CD8-positive, alpha-beta memory T cell (primary cell): ENCODE results near the gene PDZD2. TPM values are rescaled to one million over a fixed set of nuclear protein-coding genes. Genes with fewer than 3 reads are reported as not detected.
A peak's percentile ranks its signal among the peaks of the same experiment; 100 is the strongest.
"Not testable (repeated sequence)": the region's sequence is repeated elsewhere in the genome, so short reads cannot be mapped to it uniquely, and the experiment has no call there.

Experiments used
- CTCF ChIA-PET: fragments of 350-600 bp; sonication (Branson Sonifier 250); formaldehyde crosslinking; loops from one replicate; lab custom pipeline; 2021; ENCODE audit warnings: antibody characterized with exemption; lab: Charles Lee
- POLR2A ChIA-PET: fragments of 350-600 bp; sonication (Branson Sonifier 250); formaldehyde crosslinking; loops from one replicate; lab custom pipeline; 2021; ENCODE audit warnings: antibody characterized with exemption; lab: Charles Lee
- DNase-seq, 5 donors: peaks; one replicate each; pipeline versions ENCODE4 v3.0.0 to v3.0.0-alpha.2; 2020 to 2022; ENCODE audit warnings: mixed read lengths in 1 of 5
- H3K27ac ChIP-seq: one replicate; pipeline ENCODE4 v1.7.0; 2013; ENCODE audit warnings: low read depth, mild to moderate bottlenecking, low read length, moderate library complexity
- H3K27me3 ChIP-seq: 2 replicates; pipeline ENCODE4 v1.7.0; 2013; ENCODE audit warnings: low read length, mild to moderate bottlenecking; ENCODE audit not compliant: insufficient read depth, poor library complexity, severe bottlenecking
- H3K36me3 ChIP-seq: 2 replicates; pipeline ENCODE4 v1.7.0; 2013; ENCODE audit warnings: mild to moderate bottlenecking, low read length, moderate library complexity; ENCODE audit not compliant: insufficient read depth
- H3K4me1 ChIP-seq: 2 replicates; pipeline ENCODE4 v1.7.0; 2013; ENCODE audit warnings: mild to moderate bottlenecking, low read length, moderate library complexity; ENCODE audit not compliant: insufficient read depth
- H3K4me3 ChIP-seq: 2 replicates; pipeline ENCODE4 v1.7.0; 2013; ENCODE audit warnings: mild to moderate bottlenecking, low read length
- H3K9me3 ChIP-seq: 2 replicates; pipeline ENCODE4 v1.7.0; 2013; ENCODE audit warnings: mild to moderate bottlenecking, low read length
- H3K27ac Mint-ChIP-seq, 8 donors: one replicate each; pipeline ENCODE4 v1.8.0; 2020 to 2021; ENCODE audit warnings: mixed read lengths in 8 of 8, mild to moderate bottlenecking in 6 of 8, inconsistent platforms in 3 of 8, moderate library complexity in 3 of 8
- H3K27me3 Mint-ChIP-seq, 2 donors: one replicate each; pipeline ENCODE4 v1.8.0; 2020 to 2021; ENCODE audit warnings: mixed read lengths in 2 of 2, mild to moderate bottlenecking in 1 of 2, moderate library complexity in 1 of 2
- H3K36me3 Mint-ChIP-seq, 3 donors: one replicate each; pipeline ENCODE4 v1.8.0; 2020 to 2021; ENCODE audit warnings: mixed read lengths in 3 of 3, inconsistent platforms in 1 of 3, mild to moderate bottlenecking in 1 of 3
- H3K4me1 Mint-ChIP-seq, 3 donors: one replicate each; pipeline ENCODE4 v1.8.0; 2020 to 2021; ENCODE audit warnings: mixed read lengths in 3 of 3, inconsistent platforms in 1 of 3, mild to moderate bottlenecking in 1 of 3
- H3K4me3 Mint-ChIP-seq, 7 donors: one replicate each; pipeline ENCODE4 v1.8.0; 2020 to 2021; ENCODE audit warnings: mixed read lengths in 7 of 7, mild to moderate bottlenecking in 6 of 7, moderate library complexity in 4 of 7, inconsistent platforms in 2 of 7
- H3K9me3 Mint-ChIP-seq, 5 donors: one replicate each; pipeline ENCODE4 v1.8.0; 2020 to 2022; ENCODE audit warnings: mixed read lengths in 5 of 5, mild to moderate bottlenecking in 3 of 5, moderate library complexity in 2 of 5, inconsistent platforms in 1 of 5
- polyA plus RNA-seq: library from polyadenylated mRNA; unstranded; fragments of 300-500 nt; fragmentation: Illumina TruSeq; gene quantifications from one replicate; pipeline ENCODE4 v1.2.3, GENCODE V29; 2021
- total RNA-seq, 2 experiments: library from RNA; stranded (reverse); gene quantifications; one replicate each; pipeline ENCODE4 v1.2.3, GENCODE V29; 2021

Gene PDZD2
- total and polyA plus RNA-seq, 3 experiments from 2014 or later: 0.15 to 0.40 (median 0.27) TPM

DNA sequence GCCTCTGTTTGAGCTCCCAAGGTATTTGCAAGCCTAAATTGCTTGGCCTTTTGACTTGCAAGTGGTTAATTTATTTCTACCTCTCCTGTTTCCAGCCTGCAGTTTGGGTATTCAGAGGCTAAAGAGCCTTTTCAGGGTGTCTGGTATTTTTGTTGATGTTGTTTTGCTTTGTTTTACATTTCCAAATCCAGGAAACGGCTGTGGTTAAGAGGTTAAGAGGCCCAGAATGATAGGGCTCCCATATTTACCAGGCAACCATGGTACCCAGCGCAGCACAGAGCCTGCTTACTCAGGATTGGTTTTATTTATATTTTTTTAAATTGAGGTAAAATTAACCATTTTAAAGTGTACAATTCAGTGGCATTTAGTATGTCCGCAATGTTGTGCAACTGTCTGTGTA, 92.1 kb downstream of the PDZD2 start:
- no peak overlapping the region for H3K4me3 ChIP-seq
- POLR2A ChIA-PET: no interaction called here
- H3K4me1 ChIP-seq: no peaks in the 10 kb centered on the region
- H3K9me3 ChIP-seq: no peaks in the 10 kb centered on the region
- H3K27me3 Mint-ChIP-seq: peaks cover 0 to 5% of the 10 kb centered on the region in 2 donors
- H3K27ac Mint-ChIP-seq: peak overlapping the region in 3 of 8 donors; percentile 22 to 61 (median 34)
- H3K4me1 Mint-ChIP-seq: peaks cover 5 to 20% (median 15%) of the 10 kb centered on the region in 3 donors
- CTCF ChIA-PET: no interaction called here
- no peak overlapping the region for H3K27ac ChIP-seq
- peaks cover 0 to 2% (median 0%) of the 10 kb centered on the region in 5 donors for H3K9me3 Mint-ChIP-seq
- no peaks in the 10 kb centered on the region for H3K36me3 Mint-ChIP-seq
- no peak for DNase-seq
- H3K36me3 ChIP-seq: no peaks in the 10 kb centered on the region
- H3K4me3 Mint-ChIP-seq: no peak overlapping the region
- no peaks in the 10 kb centered on the region for H3K27me3 ChIP-seq

DNA sequence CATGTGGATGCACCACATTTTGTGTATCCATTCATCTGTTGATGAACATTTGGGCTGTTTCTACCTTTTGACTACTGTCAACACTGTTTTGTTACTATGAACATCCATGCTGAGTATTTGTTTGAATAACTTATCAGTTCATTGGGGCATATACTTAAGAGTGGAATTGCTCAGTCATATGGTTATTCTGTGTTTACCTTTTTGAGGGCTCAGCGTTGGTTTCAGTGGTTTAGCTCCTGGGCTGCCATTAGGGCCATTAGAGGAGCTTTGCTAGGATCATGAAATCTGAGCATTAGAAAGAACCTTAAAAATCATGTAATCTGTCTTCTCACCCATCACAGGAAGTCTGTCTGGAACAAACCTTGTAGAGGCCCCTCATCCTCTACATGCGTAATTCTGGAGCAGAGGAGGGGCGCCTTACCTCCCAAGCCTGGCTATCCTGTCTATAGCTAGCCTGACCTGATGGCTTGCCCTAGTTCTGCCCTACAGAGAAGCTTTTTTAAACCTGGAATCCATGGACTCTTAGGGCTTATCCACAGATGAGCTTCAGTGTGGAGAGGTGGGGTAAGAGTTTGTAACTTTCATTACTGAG, 92.9 kb downstream of the PDZD2 start:
- peaks cover 5 to 20% (median 15%) of the 10 kb centered on the region in 3 donors for H3K4me1 Mint-ChIP-seq
- ChIA-PET CTCF (interaction anchor here (1.5 kb wide), 1 partner anchor 31 kb away, joined by 3 read pairs; no protein-coding TSS in a partner anchor), POLR2A (no interaction called here)
- Histone ChIP-seq H3K27ac (no peak overlapping the region), H3K4me3 (no peak overlapping the region), H3K36me3 (no peaks in the 10 kb centered on the region), H3K4me1 (no peaks in the 10 kb centered on the region), H3K27me3 (no peaks in the 10 kb centered on the region), H3K9me3 (no peaks in the 10 kb centered on the region)
- no peak for DNase-seq
- peaks cover 0 to 5% of the 10 kb centered on the region in 2 donors for H3K27me3 Mint-ChIP-seq
- no peaks in the 10 kb centered on the region for H3K36me3 Mint-ChIP-seq
- H3K4me3 Mint-ChIP-seq: no peak overlapping the region
- H3K9me3 Mint-ChIP-seq: peaks cover 0 to 2% (median 0%) of the 10 kb centered on the region in 5 donors
- H3K27ac Mint-ChIP-seq: peak overlapping the region in 3 of 8 donors; percentile 16 to 36 (median 35)

DNA sequence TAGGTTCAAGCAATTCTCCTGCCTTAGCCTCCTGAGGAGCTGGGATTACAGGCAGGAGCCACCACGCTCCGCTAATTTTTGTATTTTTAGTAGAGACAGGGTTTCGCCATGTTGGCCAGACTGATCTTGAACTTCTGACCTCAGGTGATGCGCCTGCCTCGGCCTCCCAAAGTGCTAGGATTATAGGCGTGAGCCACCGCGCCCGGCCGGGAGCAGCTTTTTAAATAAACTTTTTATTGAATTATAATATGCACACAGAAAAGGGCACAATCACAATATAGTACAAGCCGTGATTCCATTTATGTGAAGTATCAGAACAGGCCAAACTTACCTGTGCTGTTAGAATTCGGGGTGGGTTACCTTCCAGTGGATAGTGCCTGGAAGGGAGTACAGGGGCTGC, 93.9 kb downstream of the PDZD2 start:
- H3K36me3 Mint-ChIP-seq, H3K9me3 ChIP-seq, H3K9me3 Mint-ChIP-seq, H3K4me1 ChIP-seq, H3K27ac ChIP-seq, H3K4me3 Mint-ChIP-seq, H3K27me3 Mint-ChIP-seq, H3K27ac Mint-ChIP-seq, H3K36me3 ChIP-seq, POLR2A ChIA-PET, H3K27me3 ChIP-seq, H3K4me3 ChIP-seq, DNase-seq: not testable (repeated sequence)
- H3K4me1 Mint-ChIP-seq: peaks cover 5 to 20% (median 15%) of the 10 kb centered on the region in 3 donors
- CTCF ChIA-PET: interaction anchor here (1.5 kb wide), 1 partner anchor 32 kb away, joined by 3 read pairs; no protein-coding TSS in a partner anchor

DNA sequence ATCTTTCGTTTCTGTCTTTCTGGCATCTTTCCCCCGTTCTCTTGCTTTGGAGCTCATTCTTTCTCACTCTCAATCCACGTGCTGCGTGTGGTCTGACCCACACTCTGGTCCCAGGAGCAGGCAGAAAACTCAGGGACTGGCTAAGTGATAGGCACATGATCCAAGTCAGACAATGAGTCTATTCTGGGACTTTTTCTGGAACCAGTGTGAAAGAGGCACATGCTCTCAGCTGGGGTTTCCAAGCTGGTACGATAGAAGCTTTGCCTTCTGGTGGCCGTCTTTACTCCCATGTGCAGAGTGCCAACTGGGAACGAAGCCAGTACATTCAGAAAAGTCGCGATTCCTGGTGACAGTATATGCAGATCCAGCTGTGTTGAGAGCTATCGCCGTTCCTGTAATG, 94.4 kb downstream of the PDZD2 start:
- Histone ChIP-seq H3K36me3 (no peaks in the 10 kb centered on the region), H3K27me3 (no peaks in the 10 kb centered on the region), H3K27ac (no peak overlapping the region), H3K4me3 (no peak overlapping the region), H3K4me1 (no peaks in the 10 kb centered on the region), H3K9me3 (no peaks in the 10 kb centered on the region)
- Mint-ChIP-seq H3K27ac (peak overlapping the region in 1 of 8 donors; percentile 69), H3K9me3 (peaks cover 0 to 2% (median 0%) of the 10 kb centered on the region in 5 donors), H3K27me3 (peaks cover 4 to 5% of the 10 kb centered on the region in 2 donors), H3K36me3 (no peaks in the 10 kb centered on the region), H3K4me3 (no peak overlapping the region), H3K4me1 (peaks cover 5 to 20% (median 15%) of the 10 kb centered on the region in 3 donors)
- CTCF ChIA-PET: no interaction called here
- DNase-seq: no peak
- POLR2A ChIA-PET: no interaction called here

DNA sequence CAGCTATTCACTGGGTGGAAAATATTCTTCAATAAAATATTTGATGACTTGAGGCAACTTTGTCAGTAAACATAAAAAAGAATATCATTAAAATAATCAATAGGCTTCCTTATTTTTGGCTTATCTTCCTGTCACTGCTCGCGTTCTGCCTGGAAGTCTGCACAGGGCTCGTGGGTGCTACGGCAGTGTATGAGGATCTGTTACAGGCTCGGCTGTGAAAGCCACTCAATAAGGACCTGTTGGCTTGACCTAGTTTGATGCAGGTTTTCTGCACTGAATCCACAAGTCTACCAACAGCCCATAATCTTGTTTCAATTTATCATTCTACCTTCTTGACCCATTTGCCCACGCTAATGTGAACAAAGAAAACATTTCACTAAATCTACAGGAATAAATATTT, 97.2 kb downstream of the PDZD2 start:
- no peaks in the 10 kb centered on the region for H3K36me3 Mint-ChIP-seq

DNA sequence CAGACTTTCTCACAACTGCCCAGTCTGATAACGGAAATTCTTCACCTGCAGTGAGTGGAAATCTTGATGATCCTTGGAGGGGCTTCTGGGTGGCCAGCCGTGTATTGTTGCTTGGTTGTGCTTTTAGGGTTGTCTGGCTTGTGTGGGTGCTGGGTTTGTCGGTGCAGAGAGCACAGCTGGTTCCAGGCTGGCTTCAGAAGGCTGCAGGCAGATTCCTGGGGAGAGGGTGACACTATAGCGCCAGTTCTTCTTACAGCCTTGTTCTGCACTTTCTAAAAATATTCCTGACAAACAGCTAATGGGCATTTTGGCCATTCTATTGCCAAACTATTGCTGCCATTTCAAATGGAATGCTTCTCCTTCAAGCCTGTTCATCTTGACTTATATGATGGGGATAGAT, 99.3 kb downstream of the PDZD2 start:
- Histone ChIP-seq H3K4me3 (no peak overlapping the region), H3K27me3 (no peaks in the 10 kb centered on the region), H3K9me3 (no peaks in the 10 kb centered on the region), H3K4me1 (no peaks in the 10 kb centered on the region), H3K27ac (no peak overlapping the region), H3K36me3 (no peaks in the 10 kb centered on the region)
- ChIA-PET CTCF (no interaction called here), POLR2A (no interaction called here)
- Mint-ChIP-seq H3K36me3 (no peaks in the 10 kb centered on the region), H3K27ac (no peak overlapping the region), H3K9me3 (peaks cover 0 to 4% (median 2%) of the 10 kb centered on the region in 5 donors), H3K4me1 (no peaks in the 10 kb centered on the region), H3K27me3 (peaks cover 3 to 4% of the 10 kb centered on the region in 2 donors), H3K4me3 (no peak overlapping the region)
- no peak for DNase-seq

More for the DNA sequence above, 97.2 kb downstream of the PDZD2 start:
- H3K27ac Mint-ChIP-seq: no peak overlapping the region
- no peak overlapping the region for H3K4me3 Mint-ChIP-seq
- H3K4me3 ChIP-seq: no peak overlapping the region
- no peaks in the 10 kb centered on the region for H3K27me3 ChIP-seq
- H3K36me3 ChIP-seq: no peaks in the 10 kb centered on the region
- peaks cover 3 to 4% of the 10 kb centered on the region in 2 donors for H3K27me3 Mint-ChIP-seq
- ChIA-PET CTCF (no interaction called here), POLR2A (no interaction called here)
- H3K27ac ChIP-seq: no peak overlapping the region
- H3K9me3 Mint-ChIP-seq: peaks cover 0 to 4% (median 2%) of the 10 kb centered on the region in 5 donors
- no peaks in the 10 kb centered on the region for H3K9me3 ChIP-seq
- peaks cover 5 to 13% (median 7%) of the 10 kb centered on the region in 3 donors for H3K4me1 Mint-ChIP-seq
- H3K4me1 ChIP-seq: no peaks in the 10 kb centered on the region
- no peak for DNase-seq

DNA sequence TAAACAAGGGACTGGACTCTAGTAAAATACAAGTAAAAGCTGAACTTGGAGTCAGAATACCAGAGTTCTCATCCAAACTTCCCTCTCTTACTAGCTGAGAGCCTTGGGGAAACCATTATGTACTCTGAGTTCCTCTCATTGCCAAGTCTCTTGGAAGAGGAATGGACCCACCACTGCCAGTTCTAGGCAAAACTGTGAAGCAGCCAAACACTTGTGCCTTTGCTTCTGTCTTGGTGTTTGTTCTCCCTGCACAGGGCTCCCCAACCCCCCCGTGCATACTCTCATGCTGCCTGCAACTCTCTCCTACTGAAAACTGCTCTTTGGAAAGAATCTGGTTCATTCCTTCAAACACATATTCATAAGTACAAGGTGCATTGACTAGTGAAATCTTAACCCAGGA, 102.6 kb downstream of the PDZD2 start:
- POLR2A ChIA-PET: no interaction called here
- Histone ChIP-seq H3K27me3 (no peaks in the 10 kb centered on the region), H3K4me1 (no peaks in the 10 kb centered on the region), H3K4me3 (no peak overlapping the region), H3K9me3 (no peaks in the 10 kb centered on the region), H3K36me3 (no peaks in the 10 kb centered on the region), H3K27ac (no peak overlapping the region)
- H3K36me3 Mint-ChIP-seq: no peaks in the 10 kb centered on the region
- H3K27ac Mint-ChIP-seq: no peak overlapping the region
- no peak for DNase-seq
- no peaks in the 10 kb centered on the region for H3K4me1 Mint-ChIP-seq
- H3K27me3 Mint-ChIP-seq: peaks cover 0 to 7% of the 10 kb centered on the region in 2 donors
- CTCF ChIA-PET: no interaction called here
- H3K9me3 Mint-ChIP-seq: peaks cover 0 to 4% (median 0%) of the 10 kb centered on the region in 5 donors
- H3K4me3 Mint-ChIP-seq: no peak overlapping the region

DNA sequence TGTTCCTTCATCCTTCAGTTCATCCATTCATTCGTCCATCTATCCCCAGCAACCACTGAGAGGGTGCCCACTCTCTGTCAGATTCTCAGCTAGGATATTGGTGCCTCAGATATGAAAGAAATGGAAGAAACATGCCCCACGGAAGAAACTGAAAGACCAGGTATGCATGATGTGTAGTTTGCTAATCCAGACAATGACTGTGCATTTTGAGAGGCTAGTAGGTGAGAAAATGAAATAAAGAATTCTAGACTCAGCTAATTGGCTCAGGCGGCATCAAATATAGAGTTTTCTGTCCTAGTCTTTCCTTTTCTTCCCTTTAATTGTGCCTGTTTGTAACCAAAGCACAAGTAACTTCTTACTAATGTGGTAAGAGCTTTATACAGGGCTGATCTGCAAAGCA, 104.7 kb downstream of the PDZD2 start:
- Histone ChIP-seq H3K9me3 (no peaks in the 10 kb centered on the region), H3K27me3 (no peaks in the 10 kb centered on the region), H3K4me1 (no peaks in the 10 kb centered on the region), H3K27ac (no peak overlapping the region), H3K4me3 (no peak overlapping the region), H3K36me3 (no peaks in the 10 kb centered on the region)
- H3K36me3 Mint-ChIP-seq: no peaks in the 10 kb centered on the region
- CTCF ChIA-PET: no interaction called here
- DNase-seq: no peak
- H3K27me3 Mint-ChIP-seq: peaks cover 0 to 4% of the 10 kb centered on the region in 2 donors
- no peaks in the 10 kb centered on the region for H3K4me1 Mint-ChIP-seq
- H3K4me3 Mint-ChIP-seq: no peak overlapping the region
- H3K9me3 Mint-ChIP-seq: peaks cover 0 to 4% (median 0%) of the 10 kb centered on the region in 5 donors
- H3K27ac Mint-ChIP-seq: peak overlapping the region in 1 of 8 donors; percentile 50
- POLR2A ChIA-PET: no interaction called here
